ENCODE results near the gene FBLN1. TPM values are rescaled to one million over a fixed set of nuclear protein-coding genes. Genes with fewer than 3 reads are reported as not detected.

Gene FBLN1
- total and polyA plus RNA-seq, 2 of the 8 experiments (the other 6 are each of a cell fraction or from before 2014, with no cell fraction given) = 159 to 168 TPM

DNA sequence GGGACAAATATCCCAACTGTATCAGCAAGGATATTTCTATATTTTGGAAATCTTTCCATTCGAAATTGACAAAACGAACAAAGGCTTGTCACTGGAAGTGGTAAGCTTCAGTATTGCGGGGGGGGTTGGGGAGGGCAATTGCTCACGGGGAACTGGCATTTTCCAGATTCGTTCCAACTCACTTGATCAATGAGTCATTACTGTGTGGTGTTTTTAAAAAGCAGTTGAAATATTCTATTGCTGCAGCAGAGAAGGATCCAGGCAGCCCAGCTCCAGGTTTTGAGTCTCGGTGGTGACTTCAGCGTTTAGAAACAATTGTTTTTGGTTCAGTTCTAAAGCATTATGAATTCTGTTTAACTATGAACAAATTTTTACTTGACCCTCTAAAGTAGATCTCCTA, 33.8 kb upstream of the FBLN1 start:
- Histone ChIP-seq H2AK5ac (ENCODE audit: low read depth, low read length) (no peak overlapping the region), H2BK5ac (ENCODE audit: low read depth, low read length) (no peak overlapping the region), H3K4me3 (ENCODE audit: extremely low read depth in 1 of 4, insufficient read depth in 2 of 4, low read depth in 3 of 4, low read length in 4 of 4) (no peak overlapping the region), H3K27ac (ENCODE audit: low read depth, low read length) (no peak overlapping the region), H4K20me1 (replicated peaks in 1 of 2; ENCODE audit: control insufficient read depth in 1 of 2, insufficient read depth in 2 of 2, low read length in 2 of 2) (no peaks in the 10 kb centered on the region), H3K27me3 (replicated peaks in 1 of 4; ENCODE audit: control insufficient read depth in 3 of 4, extremely low read depth in 1 of 4, insufficient read depth in 3 of 4, low read length in 3 of 4) (no peaks in the 10 kb centered on the region), H3K79me1 (ENCODE audit: low read depth, low read length) (no peaks in the 10 kb centered on the region), H2BK20ac (ENCODE audit: low read length) (no peak overlapping the region), H3K14ac (ENCODE audit: insufficient read length) (no peak overlapping the region), H4K5ac (ENCODE audit: insufficient read length, low read depth, low read length) (no peak overlapping the region), H4K8ac (ENCODE audit: extremely low read depth, insufficient read depth, low read length) (no peak overlapping the region), H3K9ac (replicated peaks in 1 of 4; ENCODE audit: extremely low read depth in 1 of 4, low read depth in 3 of 4, low read length in 3 of 4) (no peak overlapping the region), H3K4me2 (ENCODE audit: insufficient read depth in 1 of 2, low read depth in 2 of 2, low read length in 2 of 2) (no peak overlapping the region), H2BK12ac (ENCODE audit: low read depth, low read length) (no peak overlapping the region), H3K4ac (replicated peaks; ENCODE audit: insufficient read length, low read depth, low read length) (no peak overlapping the region), H4K91ac (replicated peaks; ENCODE audit: insufficient read length, low read length) (no peak overlapping the region), H3K4me1 (replicated peaks in 1 of 4; ENCODE audit: control insufficient read depth in 3 of 4, insufficient read depth in 4 of 4, low read length in 3 of 4) (peaks cover 0 to 9% (median 1%) of the 10 kb centered on the region in 4 experiments; a peak in 2 of 7 replicates), H2AFZ (ENCODE audit: low read length) (no peak overlapping the region), H3K56ac (replicated peaks; ENCODE audit: insufficient read length, low read depth, low read length) (no peak overlapping the region), H3K18ac (ENCODE audit: extremely low read depth, low read length) (no peak overlapping the region), H3K9me3 (ENCODE audit: insufficient read depth in 2 of 2, low read depth in 1 of 2, low read length in 1 of 2) (peaks cover 0 to 5% of the 10 kb centered on the region in 2 experiments; a peak in 1 of 4 replicates), H3K23me2 (ENCODE audit: low read depth, low read length) (no peaks in the 10 kb centered on the region), H2BK15ac (ENCODE audit: low read length) (no peak overlapping the region), H3K23ac (ENCODE audit: insufficient read length) (no peak overlapping the region), H2BK120ac (replicated peaks; ENCODE audit: low read depth, low read length) (no peak overlapping the region), H3K79me2 (ENCODE audit: control insufficient read depth in 1 of 2, insufficient read depth in 2 of 2, low read length in 2 of 2) (no peaks in the 10 kb centered on the region), H3K36me3 (ENCODE audit: control insufficient read depth in 2 of 4, insufficient read depth in 4 of 4, low read length in 3 of 4) (no peaks in the 10 kb centered on the region)
- FAIRE-seq (no peak), DNase-seq (ENCODE audit: low read depth in 1 of 2, low spot score in 2 of 2) (no peak)
- ChIA-PET CTCF (ENCODE audit: partially characterized antibody) (interaction anchor here (1.1 kb wide), 1 partner anchor 373 kb away, joined by 3 read pairs; no protein-coding TSS in a partner anchor), POLR2A (ENCODE audit: partially characterized antibody) (no interaction called here)
- whole genome bisulfite sequencing, 2 experiments (ENCODE audit: extremely low coverage in 1 of 2, insufficient coverage in 1 of 2, insufficient read length in 1 of 2, insufficient replicate concordance in 2 of 2, low coverage in 1 of 2, low lambda C conversion rate in 2 of 2, missing lambda C conversion rate in 1 of 2) = 82% methylated on average over 5 of the region's 7 CpGs; no CpG with 5 or more reads in 1 of the 2 experiments
- TF ChIP-seq CHD2 (IDR thresholded peaks at IDR 0.05; ENCODE audit: low read length) (no peak), TBP (IDR thresholded peaks at IDR 0.05; ENCODE audit: low read depth, low read length) (no peak), SIN3A (conservative IDR thresholded peaks at IDR 0.05 in 1 of 2, IDR thresholded peaks at IDR 0.05 in 1 of 2; ENCODE audit: low read depth in 1 of 2, low read length in 2 of 2) (no peak), CBX8 (IDR thresholded peaks at IDR 0.05; ENCODE audit: borderline replicate concordance, low read depth, low read length) (no peak), SIRT6 (IDR thresholded peaks at IDR 0.05; ENCODE audit: low read length) (no peak)
- TF ChIP-seq, protein P1, sequence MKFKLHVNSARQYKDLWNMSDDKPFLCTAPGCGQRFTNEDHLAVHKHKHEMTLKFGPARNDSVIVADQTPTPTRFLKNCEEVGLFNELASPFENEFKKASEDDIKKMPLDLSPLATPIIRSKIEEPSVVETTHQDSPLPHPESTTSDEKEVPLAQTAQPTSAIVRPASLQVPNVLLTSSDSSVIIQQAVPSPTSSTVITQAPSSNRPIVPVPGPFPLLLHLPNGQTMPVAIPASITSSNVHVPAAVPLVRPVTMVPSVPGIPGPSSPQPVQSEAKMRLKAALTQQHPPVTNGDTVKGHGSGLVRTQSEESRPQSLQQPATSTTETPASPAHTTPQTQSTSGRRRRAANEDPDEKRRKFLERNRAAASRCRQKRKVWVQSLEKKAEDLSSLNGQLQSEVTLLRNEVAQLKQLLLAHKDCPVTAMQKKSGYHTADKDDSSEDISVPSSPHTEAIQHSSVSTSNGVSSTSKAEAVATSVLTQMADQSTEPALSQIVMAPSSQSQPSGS (IDR thresholded peaks at IDR 0.05; ENCODE audit: low read length) = no peak

Data from H1 (cell line).